ENCODE data around the gene PDE6B.
"Not testable (repeated sequence)": the region's sequence is repeated elsewhere in the genome, so short reads cannot be mapped to it uniquely, and the experiment has no call there.

PDE6B gene

DNA sequence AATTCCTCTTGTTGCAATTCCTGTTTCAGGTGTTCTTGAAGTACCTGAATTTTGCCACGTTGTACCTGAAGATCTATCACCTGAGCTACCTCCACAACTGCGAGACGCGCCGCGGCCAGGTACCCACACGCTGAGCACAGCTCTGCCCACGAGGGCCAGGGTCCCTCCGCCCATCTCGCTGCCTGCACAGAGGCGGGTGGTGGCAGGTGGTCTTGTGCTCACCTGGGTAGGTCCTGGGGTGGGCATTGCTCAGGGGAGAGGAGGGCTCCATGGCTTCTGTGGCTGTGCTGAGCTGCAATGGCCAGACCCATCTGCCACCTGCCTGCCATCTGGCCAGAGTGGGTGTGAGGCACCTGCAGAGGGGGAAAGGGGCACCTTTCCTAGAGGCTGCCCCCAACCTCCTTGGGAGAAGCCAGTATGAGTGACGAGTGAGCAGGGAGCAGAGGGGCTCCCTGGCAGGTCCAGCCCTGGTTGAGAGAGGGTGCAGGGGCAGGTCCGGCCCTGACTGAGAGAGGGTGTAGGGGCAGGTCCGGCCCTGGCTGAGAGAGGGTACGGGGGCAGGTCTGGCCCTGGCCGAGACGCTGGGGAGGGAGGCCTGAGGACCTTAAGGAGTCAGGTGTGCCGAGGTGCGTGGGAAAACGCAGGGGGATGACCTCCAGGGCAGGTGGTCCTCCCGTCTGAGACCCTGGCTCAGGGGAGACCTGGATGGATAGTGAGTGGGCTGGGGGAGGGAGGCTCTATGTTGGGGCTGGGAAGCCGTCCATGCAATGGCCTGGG lies 10.7 kb downstream of the PDE6B start:
- no peak for FAIRE-seq

DNA sequence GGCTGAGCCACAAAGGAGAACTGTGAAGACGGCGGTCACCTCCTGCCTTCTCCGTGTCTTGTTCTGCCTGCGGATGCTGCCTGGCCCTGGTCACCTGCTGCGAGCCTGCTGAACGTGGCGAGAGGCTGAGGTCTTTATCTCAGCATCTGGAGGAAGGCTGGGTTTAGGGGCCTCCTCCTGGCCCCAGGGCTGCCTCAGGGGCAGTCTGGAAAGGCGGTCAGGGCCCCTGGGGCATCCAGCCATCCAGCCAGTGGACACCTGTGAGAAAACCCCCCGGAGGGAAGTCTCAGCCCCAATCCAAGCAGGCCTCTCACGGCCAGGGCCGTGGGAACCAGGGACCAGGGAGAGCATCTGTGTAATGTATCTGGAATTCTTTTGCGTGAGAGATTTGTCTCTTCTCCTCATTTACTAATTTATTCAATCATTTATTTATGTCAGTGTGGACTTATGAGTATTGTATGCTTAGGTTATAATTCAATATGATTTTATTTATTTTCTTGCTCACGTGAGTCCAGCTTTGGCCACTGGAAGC lies 11.3 kb downstream of the PDE6B start:
- FAIRE-seq: no peak

GRCh38 chr4:637536-638280 lies 12.3 kb downstream of the PDE6B start:
- FAIRE-seq: no peak

DNA sequence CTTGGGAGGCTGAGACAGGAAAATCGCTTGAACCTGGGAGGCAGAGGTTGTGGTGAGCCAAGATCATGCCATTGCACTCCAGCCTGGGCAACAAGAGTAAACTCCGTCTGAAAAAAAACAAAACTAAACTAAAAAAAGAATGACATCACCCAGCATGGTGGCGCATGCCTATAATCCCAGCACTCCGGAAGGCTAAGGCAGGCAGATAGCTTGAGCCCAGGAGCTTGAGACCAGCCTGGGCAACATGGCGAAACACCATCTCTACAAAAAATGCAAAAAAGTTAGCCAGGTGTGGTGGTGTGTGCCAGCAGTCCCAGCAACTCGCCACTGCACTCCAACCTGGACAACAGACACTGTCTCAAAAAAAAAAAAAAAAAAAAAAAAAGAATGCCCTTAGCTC lies 17.0 kb downstream of the PDE6B start:
- not testable (repeated sequence) for FAIRE-seq

GRCh38 chr4:646460-646859 lies 21.1 kb downstream of the PDE6B start:
- no peak for FAIRE-seq

DNA sequence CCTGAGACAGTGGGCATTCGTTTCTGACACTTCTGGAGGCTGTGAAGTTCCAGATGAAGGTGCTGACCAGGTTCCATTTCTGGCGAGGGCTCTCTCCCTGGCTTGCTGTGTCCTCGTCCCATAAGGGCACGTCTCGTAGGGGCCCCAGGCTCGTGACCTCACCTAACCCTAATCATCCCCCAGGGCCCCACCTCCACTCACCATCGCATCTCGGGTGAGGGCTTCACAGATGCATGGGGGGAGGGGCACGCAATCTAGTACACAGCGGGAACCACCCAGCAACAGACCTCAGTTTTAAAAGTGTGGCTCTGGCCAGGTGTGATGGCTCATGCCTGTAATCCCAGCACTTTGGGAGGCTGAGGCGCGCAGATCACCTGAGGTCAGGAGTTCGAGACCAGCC lies 22.1 kb downstream of the PDE6B start:
- no peak for FAIRE-seq

GRCh38 chr4:648579-649292 lies 23.4 kb downstream of the PDE6B start:
- no peak for FAIRE-seq

- no peak for FAIRE-seq
Observed at GRCh38 chr4:649293-649625, 23.9 kb downstream of the PDE6B start.

GRCh38 chr4:649751-650310 lies 24.5 kb downstream of the PDE6B start:
- no peak for FAIRE-seq

DNA sequence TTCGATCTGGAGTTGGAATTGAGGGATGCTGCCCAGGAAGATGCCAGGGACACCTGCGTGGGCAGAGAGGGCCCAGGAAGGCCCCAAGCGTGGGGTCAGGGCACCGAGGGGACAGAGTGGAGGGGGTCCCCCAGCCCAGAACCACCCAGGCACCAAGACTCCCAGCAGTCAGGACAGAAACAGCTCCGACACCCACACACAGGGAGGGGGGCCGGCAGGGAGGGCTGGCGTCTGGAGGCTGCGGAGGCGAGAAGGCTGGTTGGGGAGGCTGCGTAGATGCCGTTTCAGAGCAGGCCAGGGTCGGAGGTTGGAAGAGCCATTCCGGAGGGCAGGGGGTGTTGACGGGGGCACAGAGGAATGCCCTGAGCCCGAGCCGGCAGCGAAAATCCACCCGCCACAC lies 25.1 kb downstream of the PDE6B start:
- FAIRE-seq: no peak

DNA sequence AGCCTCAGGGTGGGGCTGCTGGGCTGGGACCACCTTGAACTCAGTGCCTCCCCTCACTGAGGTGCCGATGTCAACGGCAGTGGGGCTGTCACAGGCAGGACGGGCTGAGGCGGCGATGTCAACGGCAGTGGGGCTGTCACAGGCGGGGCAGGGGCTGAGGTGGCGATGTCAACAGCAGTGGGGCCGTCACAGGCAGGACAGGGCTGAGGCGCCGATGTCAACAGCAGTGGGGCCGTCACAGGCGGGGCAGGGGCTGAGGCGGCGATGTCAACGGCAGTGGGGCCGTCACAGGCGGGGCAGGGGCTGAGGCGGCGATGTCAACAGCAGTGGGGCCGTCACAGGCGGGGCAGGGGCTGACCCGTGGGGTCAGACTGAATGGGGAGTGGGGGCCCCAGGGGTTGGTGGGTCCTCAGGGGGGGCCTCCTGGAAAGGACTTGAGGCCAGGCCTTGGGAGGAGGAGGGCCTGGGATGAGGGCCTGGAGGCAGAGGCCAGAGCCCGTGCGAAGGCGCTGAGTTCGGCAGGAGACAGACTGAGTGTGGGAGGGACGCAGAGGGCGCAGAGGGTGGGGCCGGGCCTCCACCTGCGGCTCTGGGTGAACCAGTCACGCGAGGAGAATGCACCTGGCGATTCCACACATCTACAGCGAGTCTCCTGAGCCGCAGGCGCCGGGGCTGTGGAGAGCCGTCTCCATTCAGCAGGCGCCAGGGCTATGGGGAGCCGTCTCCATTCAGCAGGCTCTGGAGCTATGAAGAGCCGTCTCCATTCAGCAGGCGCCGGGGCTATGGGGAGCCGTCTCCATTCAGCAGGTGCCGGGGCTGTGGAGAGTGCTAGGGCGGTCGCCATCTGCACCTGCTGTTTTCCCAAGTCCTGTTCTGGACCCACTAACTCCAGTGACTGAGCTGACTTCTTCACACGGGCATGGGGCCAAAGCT lies 25.8 kb downstream of the PDE6B start:
- FAIRE-seq: no peak

DNA sequence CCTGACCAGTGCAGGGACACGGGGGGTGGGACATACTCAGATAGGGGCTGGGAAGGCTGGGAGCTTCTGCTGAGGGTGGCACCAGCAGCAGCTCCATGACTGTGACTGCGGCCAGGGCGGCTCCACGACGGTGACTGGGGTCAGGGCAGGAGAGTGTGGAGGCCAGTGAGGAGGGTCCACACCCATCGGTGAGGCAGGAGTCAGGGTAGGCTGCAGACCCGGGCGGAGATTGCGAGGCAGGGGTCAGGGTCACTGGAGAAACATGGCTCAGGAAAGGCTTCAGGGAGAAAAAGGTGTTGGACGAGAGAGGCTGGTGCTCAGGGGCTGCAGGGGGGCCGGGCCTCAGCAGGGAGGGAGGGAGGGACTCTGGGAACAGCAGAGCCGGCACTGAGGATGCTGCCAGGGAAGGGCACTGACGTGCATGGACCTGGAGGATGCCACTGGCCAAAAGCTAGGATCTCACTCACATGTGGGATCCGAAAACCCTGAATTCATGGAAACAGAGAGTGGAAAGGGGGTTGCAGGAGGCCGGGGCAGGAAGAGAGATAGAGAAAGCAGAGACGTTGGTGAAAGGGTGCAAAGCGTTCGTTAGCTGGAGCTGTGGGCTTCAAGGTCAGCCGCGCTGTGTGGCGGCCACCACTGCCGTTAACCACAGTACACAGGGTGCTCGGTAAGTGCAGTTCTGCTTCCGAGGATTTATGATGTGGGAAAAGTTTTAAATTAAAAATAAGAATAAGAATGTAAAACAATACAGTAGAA lies 26.7 kb downstream of the PDE6B start:
- FAIRE-seq: no peak

DNA sequence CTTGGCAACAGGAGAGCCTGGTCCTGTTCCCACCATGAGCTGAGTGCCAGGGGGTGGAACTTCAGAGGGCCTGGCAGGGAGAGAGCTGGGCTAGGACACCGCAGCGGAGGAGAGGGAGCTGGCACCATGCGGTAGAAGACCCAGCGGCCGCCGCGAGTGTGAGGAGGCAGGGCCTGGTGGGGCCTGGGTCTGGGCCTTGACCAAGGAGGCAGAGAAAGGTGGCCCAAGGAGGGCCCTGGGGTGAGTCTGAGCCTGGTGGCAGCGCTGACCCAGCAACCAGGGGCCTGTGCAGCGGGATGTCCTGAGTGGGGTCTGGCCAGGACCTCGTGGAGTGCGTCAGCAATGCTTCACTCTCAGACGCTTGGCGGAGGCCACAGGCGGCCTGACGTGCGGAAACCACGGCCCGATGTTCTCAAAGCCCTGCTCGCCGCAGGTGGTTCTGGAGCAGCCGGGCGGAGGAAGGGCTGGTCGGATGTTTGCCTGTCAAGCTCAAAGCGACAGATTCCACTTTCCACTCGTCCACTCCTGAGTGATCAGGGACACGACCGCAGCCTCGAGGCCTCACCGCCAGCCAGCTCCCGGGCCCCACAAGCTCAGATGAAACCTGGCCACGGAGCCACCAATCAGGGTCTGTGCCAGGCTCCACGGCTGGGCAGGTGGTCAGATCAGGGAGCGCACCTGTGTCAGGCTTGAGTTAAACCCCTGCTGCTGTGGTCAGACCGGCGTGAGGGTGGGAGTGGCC lies 27.9 kb downstream of the PDE6B start:
- no peak for FAIRE-seq

DNA sequence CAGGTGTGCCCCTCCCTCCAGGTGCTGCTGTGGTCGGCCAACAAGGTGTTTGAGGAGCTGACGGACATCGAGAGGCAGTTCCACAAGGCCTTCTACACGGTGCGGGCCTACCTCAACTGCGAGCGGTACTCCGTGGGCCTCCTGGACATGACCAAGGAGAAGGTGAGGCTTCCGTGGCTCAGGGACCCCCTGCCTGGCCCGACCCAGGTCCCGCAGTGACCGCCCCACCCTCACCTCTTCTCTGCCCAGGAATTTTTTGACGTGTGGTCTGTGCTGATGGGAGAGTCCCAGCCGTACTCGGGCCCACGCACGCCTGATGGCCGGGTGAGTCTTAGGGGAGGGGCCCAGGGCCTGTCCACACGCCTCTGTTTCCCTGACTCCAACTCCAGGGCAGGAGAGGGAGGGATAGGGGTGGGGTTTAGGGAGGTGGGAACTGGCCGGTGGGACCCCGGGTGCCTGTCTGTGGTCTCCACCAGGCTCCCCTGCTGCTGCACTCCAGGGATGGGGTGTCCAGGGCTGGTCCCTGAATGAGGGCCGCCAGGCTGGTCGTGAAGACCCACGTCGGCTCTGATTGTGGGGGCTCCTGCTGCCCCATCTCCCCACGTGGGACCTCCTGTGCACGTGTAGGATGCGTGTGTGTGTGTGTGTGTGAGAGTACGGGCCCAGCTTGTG lies 28.6 kb downstream of the PDE6B start:
- no peak for FAIRE-seq

- no peak for FAIRE-seq
Observed at GRCh38 chr4:654503-654845, 29.1 kb downstream of the PDE6B start.

DNA sequence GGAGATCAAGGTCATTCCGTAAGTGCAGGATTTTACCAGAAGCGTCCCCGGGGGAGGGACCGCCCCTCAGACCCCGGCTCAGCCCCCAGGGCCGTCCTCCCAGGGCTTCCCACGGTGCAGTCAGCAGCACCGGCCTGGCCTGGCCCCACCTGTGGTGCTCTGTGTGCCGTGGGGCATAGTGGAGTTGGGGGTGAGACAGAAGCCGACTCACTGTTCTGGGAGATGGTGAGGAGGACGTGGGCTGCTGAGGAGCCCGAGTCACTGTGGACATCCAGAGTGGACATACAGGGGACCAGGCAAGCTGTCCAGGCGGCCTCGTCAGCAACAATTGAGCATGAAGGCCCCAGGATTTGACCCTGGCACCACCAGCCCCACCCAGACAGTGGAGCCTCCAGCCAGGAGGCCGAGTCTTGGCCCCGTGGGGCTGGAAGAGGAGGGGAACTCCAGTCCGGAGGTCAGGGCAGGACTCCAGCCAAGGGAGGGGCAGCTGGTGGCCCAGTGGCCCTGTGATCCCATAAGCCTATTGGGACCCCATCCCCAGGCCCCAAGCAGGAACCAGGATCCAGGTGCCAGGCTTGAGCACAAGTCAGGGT lies 29.6 kb downstream of the PDE6B start:
- FAIRE-seq: no peak

DNA sequence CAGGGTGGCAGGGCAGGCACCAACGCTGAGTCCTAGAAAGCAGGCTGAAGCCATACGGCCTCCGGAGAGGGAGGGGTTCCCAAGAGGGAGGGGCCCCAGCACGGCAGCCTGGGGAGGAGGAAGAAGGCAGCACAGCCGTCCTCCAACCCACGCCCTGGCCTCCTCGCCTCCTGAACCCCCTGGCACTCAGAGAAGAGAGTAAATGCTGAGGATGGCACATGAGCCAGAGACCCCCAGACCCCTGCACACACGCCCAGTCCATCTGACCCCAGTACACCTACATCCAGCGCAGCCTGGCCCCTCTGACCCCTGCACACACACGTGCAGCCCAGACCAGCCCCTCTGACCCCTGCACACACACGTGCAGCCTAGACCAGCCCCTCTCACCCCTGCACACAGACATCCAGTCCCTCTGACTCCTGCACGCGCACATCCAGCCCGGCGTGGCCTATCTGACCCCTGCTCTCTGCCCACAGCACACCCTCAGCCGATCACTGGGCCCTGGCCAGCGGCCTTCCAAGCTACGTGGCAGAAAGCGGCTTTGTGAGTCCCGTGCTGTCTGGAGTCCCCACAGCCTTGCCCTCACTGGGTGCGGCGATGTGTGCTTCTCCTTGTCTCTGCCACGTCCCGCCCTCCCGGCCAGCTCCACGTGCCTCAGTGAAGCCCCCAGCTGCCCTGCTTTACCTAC lies 30.2 kb downstream of the PDE6B start:
- no peak for FAIRE-seq

GRCh38 chr4:656436-657337 lies 31.3 kb downstream of the PDE6B start:
- no peak for FAIRE-seq
